ENCODE results near the gene CLEC5A.

The CLEC5A gene

GRCh38 chr7:141950806-141951205 lies 4.0 kb upstream of the CLEC5A start:
- H3K27ac ChIP-seq, result no peak overlapping the region
- TF ChIP-seq CTCF (IDR thresholded peaks at IDR 0.05; ENCODE audit: low read depth, low read length), result no peak
- H3K27me3 ChIP-seq (ENCODE audit: insufficient read depth, low read depth, severe bottlenecking), result no peaks in the 10 kb centered on the region
- no peak overlapping the region for H3K4me3 ChIP-seq (ENCODE audit: low read depth, low read length)
- no peak for DNase-seq
- H3K9me3 ChIP-seq (ENCODE audit: severe bottlenecking), result no peaks in the 10 kb centered on the region
- no peaks in the 10 kb centered on the region for H3K36me3 ChIP-seq

- Histone ChIP-seq H3K4me3 (ENCODE audit: low read depth, low read length) (no peak overlapping the region), H3K27ac (no peak overlapping the region), H3K27me3 (ENCODE audit: insufficient read depth, low read depth, severe bottlenecking) (no peaks in the 10 kb centered on the region), H3K36me3 (no peaks in the 10 kb centered on the region), H3K9me3 (ENCODE audit: severe bottlenecking) (no peaks in the 10 kb centered on the region)
- no peak for DNase-seq
- TF ChIP-seq CTCF (IDR thresholded peaks at IDR 0.05; ENCODE audit: low read depth, low read length), result no peak
Measured at GRCh38 chr7:141949911-141950310, 3.1 kb upstream of the CLEC5A start.

GRCh38 chr7:141949451-141949850 lies 2.7 kb upstream of the CLEC5A start:
- Histone ChIP-seq H3K4me3 (ENCODE audit: low read depth, low read length) (no peak overlapping the region), H3K36me3 (no peaks in the 10 kb centered on the region), H3K27me3 (ENCODE audit: insufficient read depth, low read depth, severe bottlenecking) (no peaks in the 10 kb centered on the region), H3K27ac (no peak overlapping the region), H3K9me3 (ENCODE audit: severe bottlenecking) (no peaks in the 10 kb centered on the region)
- no peak for DNase-seq
- no peak for TF ChIP-seq CTCF (IDR thresholded peaks at IDR 0.05; ENCODE audit: low read depth, low read length)

- H3K9me3 ChIP-seq (ENCODE audit: severe bottlenecking), result no peaks in the 10 kb centered on the region
- no peak overlapping the region for H3K4me3 ChIP-seq (ENCODE audit: low read depth, low read length)
- H3K36me3 ChIP-seq, result no peaks in the 10 kb centered on the region
- no peaks in the 10 kb centered on the region for H3K27me3 ChIP-seq (ENCODE audit: insufficient read depth, low read depth, severe bottlenecking)
- DNase-seq, result no peak
- no peak overlapping the region for H3K27ac ChIP-seq
- TF ChIP-seq CTCF (IDR thresholded peaks at IDR 0.05; ENCODE audit: low read depth, low read length), result no peak
Measured at GRCh38 chr7:141949021-141949420, 2.2 kb upstream of the CLEC5A start.

- Histone ChIP-seq H3K27ac (no peak overlapping the region), H3K9me3 (ENCODE audit: severe bottlenecking) (peaks cover 2% of the 10 kb centered on the region), H3K27me3 (ENCODE audit: insufficient read depth, low read depth, severe bottlenecking) (no peaks in the 10 kb centered on the region), H3K36me3 (no peaks in the 10 kb centered on the region), H3K4me3 (ENCODE audit: low read depth, low read length) (no peak overlapping the region)
- no peak for TF ChIP-seq CTCF (IDR thresholded peaks at IDR 0.05; ENCODE audit: low read depth, low read length)
- DNase-seq, result no peak
Measured at GRCh38 chr7:141945356-141945755, 1.4 kb downstream of the CLEC5A start.

GRCh38 chr7:141944811-141945210 lies 2.0 kb downstream of the CLEC5A start:
- Histone ChIP-seq H3K27ac (no peak overlapping the region), H3K9me3 (ENCODE audit: severe bottlenecking) (peaks cover 2% of the 10 kb centered on the region), H3K27me3 (ENCODE audit: insufficient read depth, low read depth, severe bottlenecking) (no peaks in the 10 kb centered on the region), H3K4me3 (ENCODE audit: low read depth, low read length) (no peak overlapping the region), H3K36me3 (no peaks in the 10 kb centered on the region)
- no peak for TF ChIP-seq CTCF (IDR thresholded peaks at IDR 0.05; ENCODE audit: low read depth, low read length)
- DNase-seq, result no peak

Measured in WERI-Rb-1 (cell line).